Daoy (cell line): ENCODE data around the gene PEF1. TPM values are rescaled to one million over a fixed set of nuclear protein-coding genes. Genes with fewer than 3 reads are reported as not detected.

Experiments
- DNase-seq: peaks from one replicate; pipeline ENCODE4 v3.0.0-alpha.2; 2015; ENCODE audit warnings: low read depth
- total RNA-seq: library from RNA; depleted of rRNA; stranded (reverse); fragments of >200 nt; shearing (Covaris generic); gene quantifications from 2 replicates; pipeline ENCODE4 v1.2.3, GENCODE V29; 2014

The PEF1 gene
- total RNA-seq, 1 experiment from 2014 or later, result 126 TPM

- no peak for DNase-seq
Measured at GRCh38 chr1:31671147-31671546, 26.5 kb upstream of the PEF1 start.

- DNase-seq, result no peak
Measured at GRCh38 chr1:31670593-31670964, 25.9 kb upstream of the PEF1 start.

- DNase-seq, result peak; percentile 75
Measured at GRCh38 chr1:31669786-31670592, 25.3 kb upstream of the PEF1 start.

- DNase-seq, result no peak
Measured at GRCh38 chr1:31669433-31669785, 24.7 kb upstream of the PEF1 start.

- DNase-seq, result no peak
Measured at GRCh38 chr1:31668303-31668883, 23.7 kb upstream of the PEF1 start.

GRCh38 chr1:31667065-31667785 lies 22.5 kb upstream of the PEF1 start:
- no peak for DNase-seq

GRCh38 chr1:31666263-31666963 lies 21.7 kb upstream of the PEF1 start:
- peak; percentile 82 for DNase-seq

GRCh38 chr1:31665234-31665878 lies 20.7 kb upstream of the PEF1 start:
- DNase-seq, result no peak

- DNase-seq, result no peak
Measured at GRCh38 chr1:31664528-31664927, 19.9 kb upstream of the PEF1 start.

GRCh38 chr1:31663622-31664452 lies 19.2 kb upstream of the PEF1 start:
- DNase-seq, result peak; percentile 62

- DNase-seq, result no peak
Measured at GRCh38 chr1:31662463-31662862, 17.8 kb upstream of the PEF1 start.

GRCh38 chr1:31661856-31662255 lies 17.2 kb upstream of the PEF1 start:
- DNase-seq, result no peak

GRCh38 chr1:31660871-31661455 lies 16.3 kb upstream of the PEF1 start:
- DNase-seq, result no peak

GRCh38 chr1:31659889-31660288 lies 15.2 kb upstream of the PEF1 start:
- no peak for DNase-seq

- peak; percentile 25 for DNase-seq
Measured at GRCh38 chr1:31658721-31659120, 14.0 kb upstream of the PEF1 start.

GRCh38 chr1:31657972-31658510 lies 13.4 kb upstream of the PEF1 start:
- no peak for DNase-seq

- no peak for DNase-seq
Measured at GRCh38 chr1:31657020-31657804, 12.5 kb upstream of the PEF1 start.

GRCh38 chr1:31655756-31656155 lies 11.1 kb upstream of the PEF1 start:
- no peak for DNase-seq

- no peak for DNase-seq
Measured at GRCh38 chr1:31655104-31655503, 10.4 kb upstream of the PEF1 start.

GRCh38 chr1:31654474-31654776 lies 9.7 kb upstream of the PEF1 start:
- no peak for DNase-seq
